K562 (cell line): Measurements from ENCODE around the gene WHAMM.

ENCODE experiments used
- BRCA1 ChIP-seq, 2 experiments: fragments of 450-650 bp in 1 of 2; sonication (generic) in 1 of 2; formaldehyde crosslinking in 1 of 2; IDR thresholded peaks; 2 replicates each; pipeline versions ENCODE4 v1.5.0 to v1.6.1; 2017 to 2020; ENCODE audit warnings: mild to moderate bottlenecking in 1 of 2, missing genetic modification reagents in 1 of 2
- CTCF ChIP-seq, 3 experiments: IDR thresholded peaks in 2 of 3; conservative IDR thresholded peaks in 1 of 3; 2 replicates each; pipeline ENCODE4 v1.5.1; 2011 to 2012; ENCODE audit warnings: low read length in 3 of 3, mild to moderate bottlenecking in 3 of 3, control low read depth in 2 of 3, improper control_type of control experiment in 1 of 3, inconsistent platforms in 1 of 3, low read depth in 1 of 3, mixed read lengths in 1 of 3, moderate library complexity in 1 of 3; ENCODE audit not compliant: insufficient read depth in 2 of 3
- HMBOX1 ChIP-seq: sonication (generic); IDR thresholded peaks from 2 replicates; pipeline ENCODE4 v1.6.1; 2016
- NONO ChIP-seq, 2 experiments: fragments of 200-400 bp in 1 of 2; fragments of 450-650 bp in 1 of 2; formaldehyde crosslinking in 1 of 2; IDR thresholded peaks; 2 replicates each; pipeline ENCODE4 v1.6.1; 2017; ENCODE audit warnings: low read depth in 2 of 2, mild to moderate bottlenecking in 2 of 2, moderate library complexity in 2 of 2, low read length in 1 of 2
- NR2F6 ChIP-seq: fragments of 450-650 bp; formaldehyde crosslinking; IDR thresholded peaks from 2 replicates; pipeline ENCODE4 v1.4.0; 2020; ENCODE audit warnings: mild to moderate bottlenecking
- TARDBP ChIP-seq: fragments of 450-650 bp; IDR thresholded peaks from 2 replicates; pipeline ENCODE4 v1.6.1; 2016
- ZFP36 ChIP-seq: fragments of 150-350 bp; IDR thresholded peaks from 2 replicates; pipeline ENCODE4 v1.6.1; 2018; ENCODE audit warnings: low read length, low read depth; ENCODE audit not compliant: partially characterized antibody
- ZKSCAN3 ChIP-seq: fragments of 250-450 bp; sonication (Bioruptor Pico); IDR thresholded peaks from 2 replicates; pipeline ENCODE4 v1.4.0; 2020
- ZNF586 ChIP-seq: fragments of 450-650 bp; formaldehyde crosslinking; conservative IDR thresholded peaks from 2 replicates; pipeline ENCODE4 v1.4.0; 2020; ENCODE audit warnings: mild to moderate bottlenecking, moderate library complexity

GRCh38 chr15:82774496-82774895 is 34.9 kb upstream of the WHAMM start:
- TF ChIP-seq ZKSCAN3 (CRISPR knock-in tag) (no peak), BRCA1 (IDR thresholded peaks at IDR 0.05) (no peak), BRCA1 (CRISPR knock-in tag; IDR thresholded peaks at IDR 0.05) (no peak), ZNF586 (CRISPR knock-in tag) (no peak), NR2F6 (CRISPR knock-in tag) (no peak), NONO (IDR thresholded peaks at IDR 0.05; ENCODE audit: low read depth in 2 of 2, low read length in 1 of 2) (no peak), TARDBP (no peak), CTCF (IDR thresholded peaks at IDR 0.05 in 2 of 3, conservative IDR thresholded peaks at IDR 0.05 in 1 of 3; ENCODE audit: insufficient read depth in 2 of 3, low read depth in 1 of 3, low read length in 3 of 3) (no peak), HMBOX1 (no peak), ZFP36 (no peak)
